HG03565 (cell line): ENCODE results near the gene SRSF1.
"Not testable (repeated sequence)": the region's sequence is repeated elsewhere in the genome, so short reads cannot be mapped to it uniquely, and the experiment has no call there.

Experiments
- ATAC-seq: cut with Tn5 transposase; IDR thresholded peaks from one replicate; pipeline ENCODE4 v1.9.1; 2021; ENCODE audit warnings: mild to moderate bottlenecking, moderate library complexity; ENCODE audit not compliant: unreplicated experiment

SRSF1 gene, protein sequence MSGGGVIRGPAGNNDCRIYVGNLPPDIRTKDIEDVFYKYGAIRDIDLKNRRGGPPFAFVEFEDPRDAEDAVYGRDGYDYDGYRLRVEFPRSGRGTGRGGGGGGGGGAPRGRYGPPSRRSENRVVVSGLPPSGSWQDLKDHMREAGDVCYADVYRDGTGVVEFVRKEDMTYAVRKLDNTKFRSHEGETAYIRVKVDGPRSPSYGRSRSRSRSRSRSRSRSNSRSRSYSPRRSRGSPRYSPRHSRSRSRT

DNA sequence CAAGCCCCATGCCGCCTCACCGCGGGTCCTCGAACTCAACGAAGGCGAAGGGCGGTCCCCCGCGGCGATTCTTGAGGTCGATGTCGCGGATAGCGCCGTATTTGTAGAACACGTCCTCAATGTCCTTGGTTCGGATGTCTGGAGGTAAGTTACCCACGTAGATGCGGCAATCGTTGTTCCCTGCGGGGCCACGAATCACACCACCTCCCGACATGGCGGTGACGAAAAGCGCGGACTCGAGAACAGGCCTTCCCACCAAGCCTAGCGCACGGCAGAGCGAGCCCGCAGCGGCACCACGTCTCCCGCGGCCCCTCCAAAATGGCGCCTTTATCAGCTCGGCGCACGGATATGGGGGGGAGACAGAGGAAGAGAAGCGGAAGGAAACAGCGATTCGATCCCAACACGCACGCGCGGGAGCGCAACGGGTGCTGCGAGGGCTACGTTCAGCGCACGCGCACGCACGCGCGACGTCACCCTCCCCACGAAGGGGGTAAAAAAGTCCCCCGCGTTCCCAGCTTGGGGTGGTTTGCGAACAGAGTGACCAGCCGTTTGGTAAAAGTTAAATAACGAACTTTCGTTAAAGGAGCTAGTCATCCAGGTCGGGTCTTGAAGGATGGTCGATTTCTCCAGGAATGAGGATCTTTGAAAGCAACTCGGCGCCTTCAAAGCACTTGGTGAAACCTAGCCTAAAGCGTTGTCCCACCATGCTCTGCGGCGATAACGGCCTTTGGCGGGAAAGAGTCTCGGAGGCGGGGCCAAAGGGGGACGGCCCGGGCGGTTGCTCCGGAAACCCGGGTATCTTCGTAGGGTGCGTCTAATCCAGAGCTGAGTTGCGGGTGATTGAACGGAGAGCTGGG, at the start of gene SRSF1:
Gene SRSF1 (minus strand): TSS at position 323 of the 857 bp plus-strand sequence. CDS start 109 bp downstream, at position 214.
- ATAC-seq, result peak; percentile 67

DNA sequence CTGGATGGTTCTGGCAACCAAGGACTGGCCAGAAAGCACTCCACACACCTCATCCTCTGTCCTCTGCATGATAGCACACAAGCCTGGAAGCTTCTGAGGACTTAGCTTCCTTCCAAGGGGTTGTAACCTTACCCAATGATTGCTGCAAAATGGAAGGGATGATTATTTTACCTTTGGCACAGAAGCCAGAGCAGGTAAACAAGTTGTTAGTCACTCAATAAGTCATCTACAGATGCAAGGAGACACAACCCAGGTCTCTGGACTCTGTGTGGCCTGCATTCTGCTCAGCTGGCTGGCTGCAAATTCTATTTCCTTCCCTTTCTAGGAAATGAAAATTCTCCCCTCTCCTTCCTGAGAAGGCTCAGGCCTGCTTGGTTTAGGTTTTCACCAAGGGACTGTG, 49.4 kb upstream of the SRSF1 start:
- ATAC-seq, result no peak

DNA sequence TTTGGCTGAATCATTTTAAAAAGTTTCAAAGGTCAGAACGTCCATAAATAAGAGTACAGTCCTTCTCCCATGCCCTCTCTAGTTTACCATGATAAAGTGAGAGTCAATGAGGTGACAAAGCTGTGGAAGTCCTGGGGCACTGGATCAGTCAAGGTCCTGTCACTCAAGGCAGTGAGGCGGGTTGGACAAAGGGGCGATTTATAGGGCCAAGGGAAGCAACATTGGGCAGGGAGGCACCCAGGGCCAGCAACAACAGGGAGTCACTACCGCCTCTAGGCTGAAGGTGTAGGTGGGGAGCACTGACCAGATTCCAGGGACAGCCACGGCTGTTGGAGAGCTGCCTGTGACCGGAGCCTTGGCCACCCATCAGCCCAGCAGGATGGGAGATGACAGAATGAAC, 47.6 kb upstream of the SRSF1 start:
- no peak for ATAC-seq

DNA sequence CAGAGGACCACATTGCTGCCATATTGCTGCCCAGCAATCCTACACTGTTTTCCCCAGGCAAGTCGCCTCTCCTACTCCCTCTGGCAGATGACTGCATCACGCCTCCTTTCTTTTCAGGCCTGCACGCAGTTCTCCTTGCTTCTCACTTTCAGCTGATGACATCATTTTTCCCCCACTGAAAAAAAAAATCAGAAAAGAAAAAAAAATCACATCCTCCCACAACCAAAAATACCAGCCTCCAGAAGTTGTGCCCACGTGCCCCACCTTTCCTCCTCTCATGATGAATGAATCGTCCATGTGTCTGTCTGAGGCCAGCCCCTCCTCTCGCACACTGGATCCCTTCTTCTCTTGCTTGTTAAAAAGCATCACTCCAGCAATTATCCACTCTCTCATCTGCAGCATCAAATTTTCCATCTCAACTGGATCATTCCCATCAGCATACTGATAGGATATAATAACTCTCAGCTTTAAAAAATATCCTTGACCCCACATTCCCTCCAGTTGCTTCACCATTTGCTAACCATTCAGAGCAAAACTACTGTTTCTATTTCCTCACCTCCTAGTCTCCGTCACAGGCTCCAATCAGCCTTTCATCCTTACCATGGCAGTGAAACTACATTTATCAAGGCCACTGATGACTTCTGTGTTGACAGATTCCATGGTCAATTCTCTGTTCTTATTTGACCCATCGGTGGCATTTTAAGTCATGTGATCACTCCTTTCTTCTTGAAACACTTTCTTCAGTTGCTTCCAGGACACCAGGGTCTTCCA, 46.1 kb upstream of the SRSF1 start:
- ATAC-seq, result no peak

DNA sequence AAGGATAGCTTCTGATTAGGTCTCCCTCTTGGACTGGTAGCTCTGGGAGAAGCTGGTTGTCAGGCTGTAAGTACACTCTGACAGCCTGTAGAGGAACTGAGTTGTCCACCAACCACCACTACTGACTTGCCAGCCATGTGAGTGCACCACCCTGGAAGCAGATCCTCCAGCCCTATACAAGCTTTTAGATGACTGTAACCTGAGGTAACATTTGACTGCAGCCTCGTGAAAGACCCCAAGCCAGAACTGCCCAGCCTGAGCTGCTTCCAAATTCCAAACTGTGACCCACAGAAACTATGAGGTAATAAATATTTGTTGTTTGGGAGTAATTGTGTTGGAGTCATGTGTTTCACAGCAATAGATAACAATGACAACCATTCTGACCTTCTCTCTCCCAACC, 45.4 kb upstream of the SRSF1 start:
- ATAC-seq, result no peak

DNA sequence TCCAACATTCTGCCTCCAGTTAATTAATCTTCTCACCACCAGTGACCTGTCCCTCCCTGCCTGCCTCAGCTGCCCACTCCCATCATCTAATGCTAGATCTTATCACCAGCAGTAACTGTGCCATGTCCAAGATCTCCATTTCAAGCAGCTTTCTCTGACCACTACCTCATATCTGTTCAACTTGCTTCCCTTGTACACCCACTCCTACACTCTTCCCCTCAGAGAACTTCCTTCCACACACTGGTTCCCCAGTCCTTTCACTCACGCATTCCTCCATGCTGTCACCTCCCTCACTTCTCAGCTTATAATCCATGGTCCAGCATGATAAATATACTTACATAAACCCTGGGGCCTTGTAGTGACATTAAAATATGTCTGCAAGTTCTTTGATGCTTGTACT, 44.4 kb upstream of the SRSF1 start:
- ATAC-seq, result no peak

DNA sequence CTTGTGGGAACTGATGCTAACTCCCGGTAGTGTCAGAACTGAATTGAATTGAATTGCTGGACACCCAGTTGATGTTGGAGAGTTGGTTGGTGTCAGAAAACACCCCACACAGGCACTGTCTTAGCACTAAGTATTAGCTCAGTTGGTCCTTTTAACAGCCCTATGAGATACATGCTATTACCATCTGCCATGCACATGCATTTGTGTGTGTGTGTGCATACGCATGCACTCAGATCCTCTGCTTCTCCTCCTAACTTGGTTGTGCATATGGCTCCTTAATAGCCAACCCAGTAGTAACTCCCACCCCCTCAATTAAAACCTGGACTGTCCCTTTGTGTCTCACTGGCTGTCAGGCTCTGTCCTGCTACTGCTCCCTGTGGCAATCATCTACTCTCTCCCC, 43.9 kb upstream of the SRSF1 start:
- ATAC-seq, result no peak

DNA sequence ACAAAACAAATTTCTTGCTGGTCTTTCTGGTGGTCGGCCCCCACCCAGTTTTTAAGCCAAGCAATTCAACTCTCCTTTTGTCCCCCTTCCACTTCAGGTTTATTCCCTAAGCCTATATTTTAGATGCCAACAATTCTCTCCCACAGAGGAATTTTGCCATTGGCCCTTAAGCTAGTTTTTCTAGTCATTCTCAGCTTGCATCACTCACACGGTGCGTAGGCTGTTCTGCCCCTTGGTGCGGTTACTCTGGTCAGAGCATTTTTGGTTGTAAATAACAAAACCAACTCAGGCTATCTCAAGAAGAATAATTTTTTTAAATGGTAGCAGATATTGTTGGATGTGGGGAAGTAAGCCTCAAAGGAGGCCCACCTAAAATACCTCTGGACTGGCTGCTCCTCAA, 42.5 kb upstream of the SRSF1 start:
- ATAC-seq, result no peak

DNA sequence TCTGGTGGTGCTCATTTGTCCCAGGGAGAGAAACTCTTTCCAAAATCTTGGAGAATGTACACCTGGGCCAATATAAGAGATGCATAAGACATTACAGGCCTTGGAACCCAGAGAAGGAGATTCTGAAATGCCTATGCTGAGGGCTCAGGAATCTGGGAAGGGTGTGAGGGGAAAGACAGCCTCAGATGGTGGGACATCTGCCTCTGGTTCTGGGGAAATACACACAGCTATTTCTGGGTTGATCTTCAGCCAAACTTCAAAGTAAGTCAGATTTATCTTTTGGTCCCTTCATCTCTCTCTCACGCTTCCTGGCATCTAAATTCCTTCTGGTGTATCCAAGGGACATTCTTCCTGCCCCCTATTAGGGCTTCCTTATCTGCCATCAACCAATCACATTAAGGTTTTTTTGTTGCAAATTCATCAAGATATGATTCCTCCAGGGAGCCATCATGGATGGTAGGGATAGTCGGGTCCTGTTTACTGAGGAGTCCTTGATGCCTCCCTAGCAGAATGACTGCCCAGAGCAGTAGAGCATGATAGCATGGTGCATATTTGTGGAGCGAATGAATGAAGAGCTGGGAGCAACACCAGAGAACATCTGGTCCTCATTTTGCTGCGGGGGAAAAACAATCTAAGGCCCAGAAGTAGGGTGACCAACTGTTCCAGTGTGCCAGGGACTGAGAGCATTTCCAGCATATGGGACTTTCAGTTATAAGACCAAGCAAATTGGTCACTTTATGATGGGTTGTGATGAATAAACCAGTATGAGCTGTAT, 40.5 kb upstream of the SRSF1 start:
- no peak for ATAC-seq

DNA sequence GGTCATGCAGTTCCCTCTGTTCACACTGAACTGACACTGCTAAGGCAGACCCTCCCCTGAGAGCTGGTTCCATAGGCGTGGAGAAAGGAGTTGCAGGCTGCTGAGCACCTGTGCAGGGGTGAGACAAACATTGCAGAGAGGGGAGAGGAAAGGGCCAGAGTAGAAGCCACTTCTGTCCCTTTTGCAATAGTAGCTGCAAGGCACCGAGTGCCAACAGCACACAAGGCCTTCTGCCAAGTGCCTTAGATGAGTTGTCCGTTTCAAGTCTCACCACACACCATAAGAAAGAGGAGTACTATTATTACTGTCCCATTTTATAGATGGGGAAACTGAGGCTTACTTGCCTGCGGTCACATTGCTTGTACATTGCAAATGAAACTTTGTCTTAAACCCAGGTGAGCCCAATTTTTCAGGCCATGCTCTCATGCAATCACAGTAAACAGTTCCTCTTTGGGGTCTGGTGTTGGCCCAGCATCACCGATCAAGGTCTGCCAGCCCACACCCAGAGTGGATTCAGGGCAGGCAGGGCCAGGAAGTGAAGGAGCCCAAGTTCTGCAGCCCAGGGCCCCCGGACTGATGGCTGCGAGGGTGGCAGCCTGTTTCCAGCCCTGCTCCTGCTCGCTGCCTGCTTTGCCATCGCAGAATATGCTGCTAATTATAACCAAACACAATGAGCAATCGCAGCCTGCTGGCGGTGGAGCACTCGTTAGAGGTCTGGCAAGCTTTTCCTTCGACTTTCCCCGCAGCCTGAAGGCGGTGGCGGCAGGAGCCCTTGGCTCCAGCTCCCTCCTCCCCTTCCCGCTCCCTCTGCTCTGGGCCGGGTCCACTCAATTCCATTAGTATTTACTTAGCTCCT, 39.4 kb upstream of the SRSF1 start:
- ATAC-seq, result no peak

DNA sequence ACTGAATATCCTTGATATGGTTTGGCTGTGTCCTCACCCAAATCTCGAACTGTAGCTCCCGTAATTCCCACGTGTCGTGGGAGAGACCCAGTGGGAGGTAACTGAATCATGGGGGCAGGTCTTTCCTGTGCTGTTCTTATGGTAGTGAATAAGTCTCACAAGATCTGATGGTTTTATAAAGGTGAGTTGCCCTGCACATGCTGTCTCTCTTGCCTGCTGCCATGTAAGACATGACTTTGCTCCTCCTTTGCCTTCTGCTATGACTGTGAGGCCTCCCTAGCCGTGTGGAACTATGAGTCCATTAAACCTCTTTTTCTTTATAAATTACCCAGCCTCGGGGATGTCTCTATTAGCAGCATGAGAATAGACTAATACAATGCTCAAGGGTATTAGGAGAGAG, 37.2 kb upstream of the SRSF1 start:
- ATAC-seq, result not testable (repeated sequence)

DNA sequence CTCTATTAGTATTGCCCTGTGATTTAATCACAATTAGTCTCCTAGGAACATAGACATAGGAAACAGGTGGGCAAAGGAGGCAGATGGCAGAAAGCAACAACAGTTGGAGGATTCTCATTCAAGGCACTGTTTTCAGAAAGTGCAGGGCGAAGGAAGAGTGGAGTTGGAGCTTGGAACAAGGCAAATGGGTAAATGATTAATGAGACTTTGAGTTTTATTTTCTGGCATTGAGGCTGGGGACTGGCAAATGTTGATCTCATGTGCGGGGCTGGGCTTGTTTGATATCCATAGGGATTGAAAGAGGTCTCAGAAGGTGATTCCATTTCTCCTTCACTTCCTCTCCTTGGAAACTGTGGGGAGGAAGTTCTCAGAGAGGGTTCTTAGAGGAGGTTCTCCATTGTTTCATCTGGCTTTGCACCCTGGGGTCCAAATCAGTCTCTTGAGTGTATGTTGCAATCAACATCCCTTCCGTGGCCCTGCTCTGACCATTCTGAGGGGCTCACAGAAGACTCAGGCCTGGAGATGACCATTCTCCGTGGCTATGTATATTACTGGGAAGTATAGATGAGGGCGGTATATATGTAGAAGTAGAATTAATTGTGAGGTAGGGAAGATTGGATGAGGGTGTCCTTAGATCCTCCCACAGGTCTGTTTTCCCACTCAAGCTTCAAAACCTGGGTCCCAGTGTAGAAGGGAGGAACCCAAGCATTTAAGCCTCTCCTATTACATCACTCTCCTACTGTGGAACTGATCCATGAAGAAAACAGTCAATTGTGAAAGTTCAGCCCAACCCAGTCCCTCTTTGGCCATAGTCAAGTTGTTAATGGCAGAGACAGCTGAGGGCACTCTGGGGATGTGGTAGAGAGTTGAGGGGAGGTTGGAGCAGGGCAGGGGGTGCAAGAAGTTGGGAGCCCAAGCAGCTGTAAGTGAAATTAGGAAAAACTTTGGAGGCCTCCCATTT, 36.5 kb upstream of the SRSF1 start:
- no peak for ATAC-seq

DNA sequence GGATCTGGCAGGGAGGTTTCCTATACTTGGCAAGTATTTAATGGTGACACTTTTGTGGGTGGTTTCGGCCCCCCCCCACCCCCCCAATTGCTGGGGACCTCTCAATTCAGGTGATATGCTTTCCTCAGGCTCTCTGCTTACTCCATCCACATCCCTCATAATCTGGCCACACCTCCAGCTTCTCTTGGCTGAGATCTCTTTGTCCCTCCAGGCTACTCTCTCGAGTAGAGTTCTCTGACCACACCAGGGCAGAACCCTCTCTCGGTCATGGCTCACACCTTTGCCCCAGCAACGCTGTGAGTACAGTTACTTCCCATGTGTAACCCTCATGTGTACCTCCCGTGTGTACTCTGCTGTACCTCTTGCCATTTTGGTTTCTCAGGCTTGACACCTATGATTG, 34.1 kb upstream of the SRSF1 start:
- no peak for ATAC-seq

DNA sequence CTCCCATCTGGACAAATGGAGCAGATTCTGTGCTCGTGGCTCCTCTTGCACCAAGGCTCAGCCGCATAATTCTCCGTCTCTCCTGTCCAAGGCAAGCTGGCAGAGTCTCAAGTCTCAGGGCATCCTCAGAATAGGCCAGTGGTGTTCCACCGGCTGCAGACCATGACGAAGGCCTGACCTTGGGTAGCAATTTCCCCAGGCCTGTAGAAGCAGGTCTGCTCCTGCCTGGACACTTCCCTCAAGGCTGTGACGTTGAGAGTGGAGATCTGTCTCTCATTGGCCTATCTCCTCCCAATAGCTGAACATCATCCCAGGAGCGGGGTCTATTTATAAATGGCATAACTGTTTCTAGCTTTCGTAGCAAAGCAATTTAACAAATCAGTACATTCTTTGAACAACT, 33.3 kb upstream of the SRSF1 start:
- ATAC-seq, result no peak

DNA sequence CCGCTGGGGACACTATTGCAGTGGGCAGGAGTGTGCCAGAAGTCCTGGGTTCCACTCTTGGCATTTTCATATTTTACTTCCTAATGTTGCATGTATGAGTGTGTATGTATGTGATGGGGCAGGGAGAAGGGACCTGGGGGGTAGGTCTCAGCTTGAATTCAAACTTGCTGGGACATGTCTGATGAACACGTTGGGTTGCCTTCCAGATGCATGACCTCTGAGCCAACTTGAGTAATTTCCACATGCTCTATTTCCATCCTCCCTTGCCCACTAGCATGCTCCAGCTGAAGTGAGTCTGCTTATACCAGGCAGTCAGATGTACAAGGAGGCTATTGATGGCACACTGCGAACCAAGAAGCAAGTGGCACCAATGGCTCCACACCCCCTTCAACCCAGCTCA, 32.9 kb upstream of the SRSF1 start:
- no peak for ATAC-seq

DNA sequence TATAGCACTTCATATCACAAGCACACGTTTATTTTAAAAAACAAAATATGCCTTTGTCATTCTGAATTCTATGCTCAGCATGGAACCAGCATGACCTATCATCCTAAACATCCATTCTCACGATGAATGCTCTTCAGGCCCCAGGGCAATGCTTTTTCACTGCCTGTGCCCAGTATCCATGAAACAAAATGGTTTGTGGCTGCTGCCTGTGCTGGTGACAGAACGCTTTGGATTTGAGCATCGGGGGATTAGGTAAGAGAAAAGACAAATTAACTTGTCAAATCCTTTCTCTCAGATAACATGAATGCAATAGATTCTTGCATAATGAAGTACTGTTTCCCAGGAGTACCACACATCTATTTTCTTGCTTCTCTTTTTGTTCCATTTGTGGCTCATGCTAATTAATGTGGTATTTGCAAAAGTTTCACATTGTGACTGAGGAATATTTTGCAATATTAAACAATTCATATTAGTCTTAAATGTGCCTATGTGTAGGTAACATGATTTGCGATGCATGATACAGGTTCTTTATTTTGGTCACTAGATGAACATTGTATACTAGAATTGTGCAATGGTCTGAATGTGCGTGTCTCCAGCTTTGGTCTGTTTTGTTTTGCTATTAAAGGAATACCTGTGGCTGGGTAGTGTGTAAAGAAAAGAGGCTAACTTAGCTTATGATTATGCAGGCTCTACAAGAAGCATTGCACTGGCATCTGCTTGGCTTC, 25.8 kb upstream of the SRSF1 start:
- no peak for ATAC-seq

DNA sequence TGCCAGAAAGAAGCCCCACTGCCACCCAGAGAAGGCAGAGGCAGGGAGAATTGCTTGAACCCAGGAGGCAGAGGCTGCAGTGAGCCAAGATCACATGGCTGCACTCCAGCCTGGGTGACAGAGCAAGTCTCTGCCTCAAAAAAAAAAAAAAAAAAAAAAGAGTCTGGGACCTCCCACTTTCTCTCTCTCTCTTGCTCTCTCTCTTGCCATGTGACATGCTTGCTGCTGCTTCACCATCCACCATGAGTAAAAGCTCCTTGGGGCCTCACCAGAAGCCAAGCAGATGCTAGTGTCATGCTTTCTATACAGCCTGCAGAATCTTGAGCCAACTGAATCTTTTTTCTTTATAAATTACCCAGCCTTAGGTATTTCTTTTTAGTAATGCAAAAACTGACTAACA, 21.5 kb upstream of the SRSF1 start:
- no peak for ATAC-seq

DNA sequence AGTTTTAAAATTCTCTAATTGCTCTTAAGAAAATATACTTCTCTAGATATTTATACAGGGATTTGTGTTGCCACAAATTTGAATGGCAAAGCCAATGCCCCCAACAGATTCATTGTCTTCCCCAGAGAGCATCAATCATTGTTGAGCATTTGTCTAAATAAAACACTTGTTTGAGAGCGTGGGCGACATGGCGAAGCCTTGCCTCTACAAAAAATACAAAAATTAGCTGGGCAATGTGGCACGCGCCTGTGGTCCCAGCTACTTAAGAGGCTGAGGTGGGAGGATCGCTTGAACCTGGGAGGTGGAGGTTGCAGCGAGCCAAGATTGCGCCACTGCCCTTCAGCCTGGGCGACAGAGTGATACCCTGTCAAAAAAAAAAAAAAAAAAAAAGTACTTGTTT, 13.4 kb upstream of the SRSF1 start:
- no peak for ATAC-seq
